ENCODE measurements around the gene TNS3. TPM values are rescaled to one million over a fixed set of nuclear protein-coding genes. Genes with fewer than 3 reads are reported as not detected.

The TNS3 gene
- total and polyA plus RNA-seq, 9 of the 15 experiments (the other 6 are each of a cell fraction or from before 2014, with no cell fraction given), result 0.20 TPM; not detected in 8

- POLR2A ChIA-PET, result no interaction called here
- Histone ChIP-seq H3K27me3 (ENCODE audit: control insufficient read depth in 2 of 2, insufficient read depth in 2 of 2, low read length in 2 of 2) (peaks cover 15 to 67% of the 10 kb centered on the region in 2 experiments; a peak in 4 of 5 replicates), H3K9ac (ENCODE audit: insufficient read depth in 1 of 2, low read depth in 2 of 2, low read length in 2 of 2) (no peak overlapping the region), H3K4me3 (no peak overlapping the region), H3K4me2 (ENCODE audit: insufficient read depth, low read length) (no peak overlapping the region), H2AFZ (ENCODE audit: low read depth, low read length) (no peak overlapping the region), H4K20me1 (replicated peaks; ENCODE audit: control insufficient read depth, insufficient read depth, low read length) (no peaks in the 10 kb centered on the region; the same call in 1 of the 2 replicates), H3K9me3 (replicated peaks; ENCODE audit: control insufficient read depth, insufficient read depth, low read depth, low read length) (no peaks in the 10 kb centered on the region), H3K36me3 (ENCODE audit: control insufficient read depth, insufficient read depth, low read length) (no peaks in the 10 kb centered on the region), H3K9me1 (ENCODE audit: control insufficient read depth, insufficient read depth, low read length) (no peaks in the 10 kb centered on the region), H3K27ac (ENCODE audit: extremely low read depth, low read depth, low read length) (no peak overlapping the region), H3K79me2 (ENCODE audit: control insufficient read depth, insufficient read depth, low read length) (no peaks in the 10 kb centered on the region), H3K4me1 (replicated peaks in 1 of 2; ENCODE audit: control insufficient read depth in 2 of 2, insufficient read depth in 2 of 2, low read length in 2 of 2) (peaks cover 0 to 3% of the 10 kb centered on the region in 2 experiments; a peak in 1 of 5 replicates)
- intact Hi-C loops (cut with micrococcal nuclease), result no loop called here
- FAIRE-seq (no peak), DNase-seq (ENCODE audit: extremely low read depth in 1 of 4, low spot score in 3 of 4) (no peak), ATAC-seq (no peak)
- CTCF ChIA-PET (ENCODE audit: low intra/inter-chr PET ratio), result no interaction called here
- 0% methylated on average over 6 of the region's 6 CpGs for WGBS (ENCODE audit: insufficient coverage, low coverage, missing lambda C conversion rate)
- in situ Hi-C loops (cut with MboI), result no loop called here
- no TSS peak for BruUV-seq (replicated peaks)
- no peak for TF ChIP-seq PREB (CRISPR knock-in tag; IDR thresholded peaks at IDR 0.05)
- no peak for TF ChIP-seq JUN (IDR thresholded peaks at IDR 0.05; ENCODE audit: borderline replicate concordance, low read depth, low read length)
- TF ChIP-seq JUN (CRISPR knock-in tag; IDR thresholded peaks at IDR 0.05; ENCODE audit: borderline replicate concordance), result no peak
- no peak for TF ChIP-seq BMI1 (IDR thresholded peaks at IDR 0.05; ENCODE audit: low read length)
- TF ChIP-seq CBFB (CRISPR knock-in tag; IDR thresholded peaks at IDR 0.05), result no peak
- no peak for TF ChIP-seq ZNF280B (CRISPR knock-in tag; IDR thresholded peaks at IDR 0.05)
Observed at GRCh38 chr7:47330026-47330425, 251.9 kb downstream of the TNS3 start.
